Heart left ventricle (tissue), 16 donors: ENCODE data around the gene BACH2. TPM values are rescaled to one million over a fixed set of nuclear protein-coding genes. Genes with fewer than 3 reads are reported as not detected.
A peak's percentile ranks its signal among the peaks of the same experiment; 100 is the strongest.

Source experiments
- ATAC-seq, 4 donors: fragments of 200-7000 bp; cut with Tn5 transposase; one replicate each; pipeline ENCODE4 v1.9.1; 2020 to 2022; ENCODE audit warnings: moderate library complexity in 4 of 4, mild to moderate bottlenecking in 3 of 4, moderate number of reproducible peaks in 1 of 4
- DNase-seq, 5 donors: peaks; one replicate each; pipeline ENCODE4 v3.0.0-alpha.2; 2020
- H3K27ac ChIP-seq, 12 donors: fragments of 200-600 bp; sonication (generic) in 4 of 12; one replicate each; pipeline versions ENCODE4 v1.5.0 to v1.8.0; 2016 to 2022; ENCODE audit warnings: mild to moderate bottlenecking in 2 of 12
- H3K27me3 ChIP-seq, 9 donors: fragments of 200-600 bp; sonication (generic) in 2 of 9; one replicate each; pipeline versions ENCODE4 v1.5.1 to v1.8.0; 2016 to 2022; ENCODE audit warnings: mild to moderate bottlenecking in 3 of 9
- H3K36me3 ChIP-seq, 9 donors: fragments of 200-600 bp; sonication (generic) in 2 of 9; one replicate each; pipeline versions ENCODE4 v1.5.0 to v1.8.0; 2018 to 2022; ENCODE audit warnings: mild to moderate bottlenecking in 2 of 9
- H3K4me1 ChIP-seq, 12 donors: fragments of 200-600 bp; sonication (generic) in 4 of 12; one replicate each; pipeline versions ENCODE4 v1.5.0 to v1.8.0; 2016 to 2022; ENCODE audit warnings: mild to moderate bottlenecking in 3 of 12
- H3K4me3 ChIP-seq, 12 donors: fragments of 200-600 bp; sonication (generic) in 4 of 12; one replicate each; pipeline versions ENCODE4 v1.5.0 to v1.8.0; 2017 to 2022; ENCODE audit warnings: mild to moderate bottlenecking in 9 of 12, moderate library complexity in 4 of 12
- H3K9me3 ChIP-seq, 12 donors: fragments of 200-600 bp; sonication (generic) in 4 of 12; one replicate each; pipeline versions ENCODE4 v1.5.0 to v1.8.0; 2016 to 2022; ENCODE audit warnings: mild to moderate bottlenecking in 1 of 12
- CTCF ChIP-seq, 12 donors: fragments of 200-600 bp; sonication (generic) in 4 of 12; IDR thresholded peaks; one replicate each; pipeline versions ENCODE4 v1.5.0 to v1.8.0; 2018 to 2022; ENCODE audit warnings: antibody characterized with exemption in 12 of 12, mild to moderate bottlenecking in 5 of 12
- POLR2A ChIP-seq, 2 donors: fragments of 450-650 bp; IDR thresholded peaks; one replicate each; pipeline ENCODE4 v1.6.1; 2017; ENCODE audit warnings: antibody characterized with exemption in 2 of 2, mild to moderate bottlenecking in 2 of 2, moderate library complexity in 2 of 2
- WGBS, 4 donors: extraction: QIAGEN DNeasy Blood & Tissue Kit in 2 of 4; methylation state at CpG; one replicate each; pipeline versions ENCODE4 v1.1.5 to v1.1.7; 2013 to 2018; 5-methylcytosine and 5-hydroxymethylcytosine counted together
- intact Hi-C, 10 donors: fragments of 100-400 bp; cut with DNase I; formaldehyde crosslinking; loops; one replicate each; pipeline versions ENCODE4 v1.11.1 to v1.14.2; 2022
- polyA plus RNA-seq, 2 donors: library from polyadenylated mRNA; stranded (reverse); fragments of 200-250 nt; gene quantifications; one replicate each; pipeline ENCODE4 v1.2.3, GENCODE V29; 2013
- total RNA-seq, 9 donors: library from RNA; depleted of rRNA in 2 of 9; stranded (reverse); fragments of >200 nt in 2 of 9; fragmentation: NEBNext Ultra II Directional in 3 of 9; extraction: Animal tissue kit (Norgen Biotek cat#: 25700) in 3 of 9; gene quantifications; one replicate each; pipeline versions ENCODE4 v1.1.0 to v1.2.4, GENCODE V29; 2016 to 2023
- donor health status: ischemic (EF 13 %, LVEDD 7.1; RV severe dilation, severe dysfunction).
- donor health status: healthy with polysubstance abuse.
- donor health status: DM: no; HTN: yes; CAD: no.
- donor health status: DM: no; HTN: no; CAD: no.
- donor health status: ischemic (EF 25% LVEDD 6.9; RV normal size, moderate dysfunction).
- donor health status: ischemic (EF 25% LVEDD 5.7; RV mildly dilated, moderate dysfunction).
- donor health status: healthy.
- donor health status: DM: yes; HTN: yes; CAD: no.
- donor health status: ischemic (EF 35%, LVEDD 5.7; RV mildly dilated, moderate dysfunction).
- donor health status: nonischemic (EF 11% LVEDD 7.7; RV severe dilation, severe dysfunction).
- donor health status: DM: yes; HTN: yes; CAD: no.
- donor health status: PGD.
- donor health status: ischemic (EF 29% LVEDD 5.4; RV normal size, mild dysfunction).
- donor health status: nonischemic (EF 23%, LVEDD 6.1; RV moderate dilation, normal function).

BACH2 gene
- total and polyA plus RNA-seq, 11 donors = 0.23 to 8.4 (median 1.5) TPM

DNA sequence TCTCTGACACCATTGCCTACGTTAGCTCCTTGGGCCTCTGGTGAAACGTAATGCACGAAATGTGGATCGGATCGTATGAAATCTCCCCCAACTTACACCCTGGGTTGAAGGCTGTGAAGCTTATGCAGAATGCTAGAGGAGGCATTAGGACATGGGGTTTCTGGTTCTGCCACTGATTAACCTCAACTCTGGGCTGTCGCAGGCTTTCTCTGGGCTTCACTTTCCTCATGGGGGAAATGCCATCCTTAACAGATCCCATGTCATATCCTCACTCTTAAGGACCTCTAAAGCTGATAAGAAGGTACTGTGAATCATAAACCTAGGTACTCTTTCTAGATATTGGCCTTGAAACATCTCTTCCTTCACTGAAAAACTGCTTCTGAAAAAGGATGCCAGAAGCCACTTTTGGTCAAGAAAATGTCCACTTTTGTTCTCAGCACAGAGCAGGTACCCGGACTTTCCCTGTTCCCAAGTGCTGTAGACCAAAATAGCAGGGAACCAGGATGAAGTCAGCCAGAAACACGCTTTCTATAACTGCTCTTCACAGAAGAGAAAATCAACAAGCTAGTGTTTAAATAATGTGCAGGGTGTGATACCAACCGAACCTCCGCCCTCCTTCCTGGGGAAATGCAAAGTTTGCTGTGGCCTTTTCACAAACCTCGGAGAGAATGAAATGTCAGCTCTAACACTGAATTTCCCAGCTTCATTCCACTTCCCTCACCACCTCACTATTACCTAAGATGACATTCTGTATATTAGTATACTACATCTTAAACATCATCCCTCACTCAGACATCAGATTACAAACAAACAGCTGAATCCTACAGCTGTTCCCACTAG is 118.9 kb downstream of the BACH2 start:
- H3K27me3 ChIP-seq = no peaks in the 10 kb centered on the region
- 48 to 58% (median 53%) methylated on average over 11 of the region's 11 CpGs for WGBS, 4 donors
- intact Hi-C loops = loop anchor here in 2 of 10 donors (5.0 kb wide), 1 partner anchor 200 kb away; no protein-coding TSS in a partner anchor
- ATAC-seq = peak; percentile 63 to 77 (median 70)
- peak overlapping the region in 3 of 12 donors; percentile 0 to 7 (median 4) for H3K4me3 ChIP-seq
- no peaks in the 10 kb centered on the region for H3K36me3 ChIP-seq
- H3K4me1 ChIP-seq = peaks cover 0 to 31% (median 23%) of the 10 kb centered on the region in 12 donors
- H3K27ac ChIP-seq = peak overlapping the region in 10 of 12 donors; percentile 7 to 69 (median 46)
- DNase-seq = no peak
- TF ChIP-seq CTCF (IDR thresholded peaks at IDR 0.05) = no peak
- TF ChIP-seq POLR2A (IDR thresholded peaks at IDR 0.05) = no peak
- H3K9me3 ChIP-seq = peaks cover 0 to 5% (median 0%) of the 10 kb centered on the region in 12 donors

GRCh38 chr6:90175627-90176538 is 120.8 kb downstream of the BACH2 start:
- Histone ChIP-seq H3K36me3 (no peaks in the 10 kb centered on the region), H3K4me1 (peaks cover 0 to 31% (median 23%) of the 10 kb centered on the region in 12 donors), H3K27me3 (no peaks in the 10 kb centered on the region), H3K9me3 (peaks cover 0 to 5% (median 0%) of the 10 kb centered on the region in 12 donors), H3K27ac (peak overlapping the region in 2 of 12 donors; percentile 0 to 32), H3K4me3 (no peak overlapping the region)
- DNase-seq = no peak
- intact Hi-C loops = loop anchor here in 2 of 10 donors (5.0 kb wide), 1 partner anchor 199 kb away; no protein-coding TSS in a partner anchor
- 61 to 67% (median 64%) methylated on average over 8 of the region's 8 CpGs for WGBS, 4 donors
- TF ChIP-seq POLR2A (IDR thresholded peaks at IDR 0.05) = no peak
- no peak for TF ChIP-seq CTCF (IDR thresholded peaks at IDR 0.05)
- ATAC-seq = peak in 3 of 4 donors; percentile 33 to 61 (median 59)

DNA sequence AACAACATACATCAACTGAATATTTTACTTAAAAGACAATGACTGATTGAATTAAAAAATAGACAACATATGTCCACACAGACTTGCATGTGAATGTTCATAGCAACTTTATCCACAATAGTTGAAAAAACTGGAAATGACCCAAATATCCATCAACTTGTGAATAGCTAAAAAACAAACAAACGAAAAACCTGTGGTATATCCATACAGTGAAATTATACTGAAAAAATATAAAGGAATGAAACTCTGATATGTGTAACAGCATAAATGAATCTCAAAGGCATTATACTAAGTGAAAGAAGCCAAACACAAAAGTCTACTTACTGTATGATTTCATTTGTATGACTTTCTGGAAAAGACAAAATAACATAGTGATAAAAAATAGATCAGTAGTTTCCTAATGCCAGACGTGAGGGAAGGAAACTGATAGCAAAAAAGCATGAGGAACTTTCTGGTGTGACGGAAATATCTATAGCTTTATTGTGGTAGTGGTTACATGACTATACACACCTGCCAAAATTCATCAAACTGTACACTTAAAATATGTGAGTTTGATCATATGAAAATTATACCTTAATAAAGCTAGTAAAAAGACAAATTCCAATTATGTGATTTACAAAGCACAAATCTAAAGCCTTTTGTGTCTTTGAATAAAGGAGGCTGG is 123.2 kb downstream of the BACH2 start:
- no peaks in the 10 kb centered on the region for H3K36me3 ChIP-seq
- DNase-seq = no peak
- peaks cover 0 to 5% (median 0%) of the 10 kb centered on the region in 12 donors for H3K9me3 ChIP-seq
- H3K27ac ChIP-seq = no peak overlapping the region
- H3K27me3 ChIP-seq = no peaks in the 10 kb centered on the region
- intact Hi-C loops = loop anchor here in 1 of 10 donors (5.0 kb wide), 1 partner anchor 86 kb away; no protein-coding TSS in a partner anchor
- 62 to 74% (median 67%) methylated on average over 3 of the region's 3 CpGs for WGBS, 4 donors
- peaks cover 0 to 43% (median 31%) of the 10 kb centered on the region in 12 donors for H3K4me1 ChIP-seq
- TF ChIP-seq CTCF (IDR thresholded peaks at IDR 0.05) (no peak), POLR2A (IDR thresholded peaks at IDR 0.05) (no peak)
- no peak for ATAC-seq
- H3K4me3 ChIP-seq = no peak overlapping the region
